ENCODE measurements around the gene ATAD3B. TPM values are rescaled to one million over a fixed set of nuclear protein-coding genes. Genes with fewer than 3 reads are reported as not detected.

The ATAD3B gene
- total RNA-seq, 120 experiments from 2014 or later: 9.5 to 47.1 (median 24.6) TPM

Other genes starting within 250 kb of the ATAD3B start
- gene SDF4, start 239.8 kb upstream of the ATAD3B start, total RNA-seq: 100 to 1,000 TPM in 50 of 120 experiments, 10 to 100 TPM in 70; 67.7 to 149 (median 98.0) TPM
- gene B3GALT6, start 239.5 kb upstream of the ATAD3B start, total RNA-seq: 10 to 100 TPM in 119 of 120 experiments, 1 to 10 TPM in 1; 9.7 to 21.1 (median 16.0) TPM
- 1 to 10 TPM in 104 of 120 experiments, under 1 TPM in 9, not detected in 7; 0.57 to 8.3 (median 2.6) TPM for gene C1QTNF12, start 225.0 kb upstream of the ATAD3B start, total RNA-seq
- 10 to 100 TPM; 37.3 to 87.4 (median 51.0) TPM for gene UBE2J2, start 197.9 kb upstream of the ATAD3B start, total RNA-seq
- gene SCNN1D, start 191.3 kb upstream of the ATAD3B start, total RNA-seq: 10 to 100 TPM in 118 of 120 experiments, 1 to 10 TPM in 2; 7.8 to 43.6 (median 17.8) TPM
- gene ACAP3, start 163.8 kb upstream of the ATAD3B start, total RNA-seq: 100 to 1,000 TPM in 119 of 120 experiments, 10 to 100 TPM in 1; 92.3 to 273 (median 164) TPM
- 10 to 100 TPM in 118 of 120 experiments, 1 to 10 TPM in 2; 9.1 to 22.8 (median 14.0) TPM for gene PUSL1, start 163.2 kb upstream of the ATAD3B start, total RNA-seq
- 100 to 1,000 TPM in 109 of 120 experiments, 10 to 100 TPM in 11; 87.2 to 200 (median 130) TPM for gene INTS11, start 147.1 kb upstream of the ATAD3B start, total RNA-seq
- gene CPTP, start 147.0 kb upstream of the ATAD3B start, total RNA-seq: 10 to 100 TPM; 16.2 to 34.2 (median 22.5) TPM
- gene TAS1R3, start 140.5 kb upstream of the ATAD3B start, total RNA-seq: 1 to 10 TPM in 6 of 120 experiments, under 1 TPM in 108, not detected in 6; 0.11 to 1.7 (median 0.38) TPM
- gene DVL1, start 122.3 kb upstream of the ATAD3B start, total RNA-seq: 100 to 1,000 TPM in 103 of 120 experiments, 10 to 100 TPM in 17; 86.3 to 201 (median 114) TPM
- 10 to 100 TPM in 29 of 120 experiments, 1 to 10 TPM in 91; 3.2 to 23.7 (median 7.3) TPM for gene MXRA8, start 113.2 kb upstream of the ATAD3B start, total RNA-seq
- gene AURKAIP1, start 96.6 kb upstream of the ATAD3B start, total RNA-seq: 100 to 1,000 TPM in 92 of 120 experiments, 10 to 100 TPM in 28; 78.7 to 143 (median 109) TPM
- gene CCNL2, start 72.4 kb upstream of the ATAD3B start, total RNA-seq: 100 to 1,000 TPM; 111 to 235 (median 165) TPM
- 100 to 1,000 TPM in 12 of 120 experiments, 10 to 100 TPM in 108; 56.0 to 114 (median 86.3) TPM for gene MRPL20, start 64.5 kb upstream of the ATAD3B start, total RNA-seq
- gene ANKRD65, start 50.5 kb upstream of the ATAD3B start, total RNA-seq: 10 to 100 TPM in 118 of 120 experiments, 1 to 10 TPM in 2; 4.0 to 63.5 (median 26.5) TPM
- gene VWA1, start 36.1 kb upstream of the ATAD3B start, total RNA-seq: 100 to 1,000 TPM in 33 of 120 experiments, 10 to 100 TPM in 87; 27.4 to 258 (median 73.3) TPM
- gene ATAD3C, start 22.1 kb upstream of the ATAD3B start, total RNA-seq: 10 to 100 TPM in 10 of 120 experiments, 1 to 10 TPM in 109, under 1 TPM in 1; 0.94 to 16.5 (median 3.5) TPM
- 10 to 100 TPM; 12.3 to 33.0 (median 20.2) TPM for gene ATAD3A, start 40.4 kb downstream of the ATAD3B start, total RNA-seq
- gene TMEM240, start 68.9 kb downstream of the ATAD3B start, total RNA-seq: 10 to 100 TPM; 14.3 to 63.6 (median 37.6) TPM
- gene SSU72, start 103.1 kb downstream of the ATAD3B start, total RNA-seq: 100 to 1,000 TPM in 102 of 120 experiments, 10 to 100 TPM in 18; 79.2 to 139 (median 114) TPM
- gene FNDC10, start 128.4 kb downstream of the ATAD3B start, total RNA-seq: 10 to 100 TPM in 115 of 120 experiments, 1 to 10 TPM in 5; 8.1 to 32.9 (median 19.4) TPM
- gene MIB2, start 143.7 kb downstream of the ATAD3B start, total RNA-seq: 100 to 1,000 TPM in 116 of 120 experiments, 10 to 100 TPM in 4; 86.0 to 202 (median 127) TPM
- gene MMP23B, start 160.4 kb downstream of the ATAD3B start, total RNA-seq: 10 to 100 TPM in 7 of 120 experiments, 1 to 10 TPM in 113; 1.2 to 13.7 (median 4.2) TPM
- 10 to 100 TPM; 20.7 to 39.4 (median 29.1) TPM for gene CDK11B, start 187.2 kb downstream of the ATAD3B start, total RNA-seq
- 100 to 1,000 TPM in 15 of 120 experiments, 10 to 100 TPM in 105; 48.2 to 137 (median 82.2) TPM for gene SLC35E2B, start 221.0 kb downstream of the ATAD3B start, total RNA-seq